HepG2 (cell line): Measurements from ENCODE around the gene MYO1C. TPM values are rescaled to one million over a fixed set of nuclear protein-coding genes. Genes with fewer than 3 reads are reported as not detected.
"Not testable (repeated sequence)": the region's sequence is repeated elsewhere in the genome, so short reads cannot be mapped to it uniquely, and the experiment has no call there.

Source experiments
- ATAC-seq: fragments of 200-7000 bp; cut with Tn5 transposase; 3 replicates; pipeline ENCODE4 v1.9.1; 2020; ENCODE audit warnings: mild to moderate bottlenecking, moderate library complexity
- BruUV-seq: library from RNA; stranded (reverse); fragments of 400-500 nt; replicated peaks from 2 replicates; lab custom pipeline; 2021; lab: Mats Ljungman, UMichigan
- CTCF ChIA-PET: fragments of 300-600 bp; formaldehyde crosslinking; extraction: SDS; loops from one replicate; lab custom pipeline; 2021; ENCODE audit warnings: low total read pairs, inconsistent platforms, low intra/inter-chr PET ratio; lab: Yijun Ruan, JAX
- POLR2A ChIA-PET: fragments of 350-600 bp; sonication (Branson Sonifier 250); formaldehyde crosslinking; loops from one replicate; lab custom pipeline; 2020; ENCODE audit warnings: antibody characterized with exemption, inconsistent platforms; lab: Yijun Ruan, JAX
- DNase-seq: peaks from one replicate; pipeline ENCODE4 v3.0.0-alpha.2; 2015; ENCODE audit warnings: low spot score
- FAIRE-seq: peaks from 3 replicates; lab custom pipeline; 2011; peaks lifted over from hg19 to GRCh38; lab: Jason Lieb, UNC
- H2AFZ ChIP-seq: one replicate; pipeline ENCODE4 v1.6.1; 2011; ENCODE audit warnings: low read length, inconsistent platforms
- H3K27ac ChIP-seq: fragments of 300-600 bp; 3 replicates; pipeline ENCODE4 v1.8.0; 2011; ENCODE audit warnings: mixed run types, mild to moderate bottlenecking, mixed read lengths, low read length, inconsistent platforms; ENCODE audit not compliant: insufficient read depth; ENCODE audit errors: extremely low read length
- H3K27me3 ChIP-seq, 2 experiments: fragments of 200-600 bp in 1 of 2; 2 replicates in 1 of 2; 3 replicates in 1 of 2; pipeline versions ENCODE4 v1.6.0 to v1.8.0; 2011; ENCODE audit warnings: low read length in 2 of 2, mild to moderate bottlenecking in 2 of 2, moderate library complexity in 2 of 2, inconsistent platforms in 1 of 2; ENCODE audit not compliant: insufficient read depth in 2 of 2, control insufficient read depth in 1 of 2
- H3K36me3 ChIP-seq, 2 experiments: fragments of 200-600 bp in 1 of 2; replicated peaks in 1 of 2; 2 replicates in 1 of 2; 3 replicates in 1 of 2; pipeline versions ENCODE4 v1.5.1 to v1.8.0; 2011; ENCODE audit warnings: low read length in 2 of 2, inconsistent platforms in 1 of 2; ENCODE audit not compliant: insufficient read depth in 2 of 2, control insufficient read depth in 1 of 2
- H3K4me1 ChIP-seq: 2 replicates; pipeline ENCODE4 v1.5.1; 2012; ENCODE audit warnings: low read length, inconsistent platforms; ENCODE audit not compliant: insufficient read depth
- H3K4me2 ChIP-seq: 2 replicates; pipeline ENCODE4 v1.6.0; 2011; ENCODE audit warnings: low read depth, low read length, inconsistent platforms
- H3K4me3 ChIP-seq, 3 experiments: fragments of 200-600 bp in 1 of 3; sonication (generic), shearing (Covaris generic) in 1 of 3; replicated peaks in 1 of 3; 2 replicates each; pipeline ENCODE4 v1.5.1; 2011 to 2016; ENCODE audit warnings: low read length in 3 of 3, inconsistent platforms in 2 of 3, low read depth in 2 of 3, mild to moderate bottlenecking in 2 of 3, control low read depth in 1 of 3, mixed read lengths in 1 of 3; ENCODE audit not compliant: insufficient read depth in 1 of 3
- H3K79me2 ChIP-seq: one replicate; pipeline ENCODE4 v1.6.1; 2011; ENCODE audit warnings: low read length, inconsistent platforms; ENCODE audit not compliant: insufficient read depth
- H3K9ac ChIP-seq: 2 replicates; pipeline ENCODE4 v1.6.0; 2011; ENCODE audit warnings: mild to moderate bottlenecking, low read depth, low read length, inconsistent platforms; ENCODE audit not compliant: insufficient read depth
- H3K9me3 ChIP-seq: 2 replicates; pipeline ENCODE4 v1.5.1; 2012; ENCODE audit warnings: mild to moderate bottlenecking, low read length
- H4K20me1 ChIP-seq: 2 replicates; pipeline ENCODE4 v1.6.0; 2011; ENCODE audit warnings: inconsistent platforms, mild to moderate bottlenecking, low read length, moderate library complexity; ENCODE audit not compliant: insufficient read depth
- GABPB1 ChIP-seq: IDR thresholded peaks from 2 replicates; pipeline ENCODE4 v1.6.1; 2016; ENCODE audit warnings: mild to moderate bottlenecking, missing genetic modification reagents, moderate library complexity, missing compliant biosample characterization
- REST ChIP-seq, 2 experiments: IDR thresholded peaks; 2 replicates each; pipeline ENCODE4 v1.6.1; 2011 to 2012; ENCODE audit warnings: low read length in 2 of 2, borderline replicate concordance in 1 of 2, low read depth in 1 of 2, mild to moderate bottlenecking in 1 of 2, moderate library complexity in 1 of 2
- TAF15 ChIP-seq: fragments of 200-400 bp; formaldehyde crosslinking; IDR thresholded peaks from one replicate; pipeline ENCODE4 v1.6.1; 2018; ENCODE audit warnings: mild to moderate bottlenecking, low read depth, low read length; ENCODE audit not compliant: poor library complexity, severe bottlenecking
- ZBTB7B ChIP-seq: sonication (generic); formaldehyde crosslinking; IDR thresholded peaks from 2 replicates; pipeline ENCODE4 v1.4.0; 2020; ENCODE audit warnings: missing genetic modification reagents
- ZNF33A ChIP-seq: sonication (generic); formaldehyde crosslinking; IDR thresholded peaks from 2 replicates; pipeline ENCODE4 v1.5.1; 2020; ENCODE audit warnings: missing genetic modification reagents, mild to moderate bottlenecking, moderate library complexity, borderline replicate concordance
- ZNF768 ChIP-seq: sonication (generic); formaldehyde crosslinking; IDR thresholded peaks from 2 replicates; pipeline ENCODE4 v1.4.0; 2020; ENCODE audit warnings: missing genetic modification reagents
- WGBS: methylation state at CpG from one replicate; pipeline ENCODE4 v1.1.6; 2017; ENCODE audit warnings: low lambda C conversion rate; 5-methylcytosine and 5-hydroxymethylcytosine counted together
- in situ Hi-C: cut with HindIII; loops from 2 replicates; pipeline ENCODE4 v1.10.0; 2017; ENCODE audit warnings: low pct_unique_long_range_greater_than_20kb; ENCODE audit not compliant: extremely low pct_ligation_motif_present
- intact Hi-C: fragments of 100-400 bp; cut with micrococcal nuclease; formaldehyde crosslinking; loops from one replicate; pipeline ENCODE4 v1.10.0; 2022; ENCODE audit not compliant: unreplicated experiment
- polyA plus RNA-seq, 8 experiments: library from polyadenylated mRNA; depleted of rRNA in 3 of 8; stranded (reverse) in 7 of 8; unstranded in 1 of 8; fragments of >200 nt; fragmentation: Illumina TruSeq in 4 of 8; extraction: Trizol in 4 of 8; gene quantifications; 2 replicates each; pipeline versions ENCODE4 v1.2.1 to v1.2.3, GENCODE V29; 2011 to 2016; ENCODE audit warnings: low read depth in 4 of 8, missing spikeins in 1 of 8, mixed read lengths in 1 of 8; ENCODE audit not compliant: insufficient read depth in 1 of 8
- total RNA-seq, 5 experiments: library from RNA; depleted of rRNA; stranded (reverse); fragments of >200 nt; fragmentation: Illumina TruSeq; extraction: Trizol; gene quantifications; 2 replicates each; pipeline ENCODE4 v1.2.3, GENCODE V29; 2016; ENCODE audit warnings: low read depth in 1 of 5
- TF ChIP-seq, protein P1 (sequence below): sonication (generic); formaldehyde crosslinking; IDR thresholded peaks from 2 replicates; pipeline ENCODE4 v1.5.0; 2020; ENCODE audit warnings: missing genetic modification reagents
- TF ChIP-seq, protein P2 (sequence below): sonication (generic); formaldehyde crosslinking; IDR thresholded peaks from 2 replicates; pipeline ENCODE4 v1.5.0; 2020; ENCODE audit warnings: missing genetic modification reagents

The MYO1C gene
- total and polyA plus RNA-seq, 2 of the 13 experiments (the other 11 are each of a cell fraction or from before 2014, with no cell fraction given) = 22.7 to 40.8 TPM

- TF ChIP-seq, protein P1, sequence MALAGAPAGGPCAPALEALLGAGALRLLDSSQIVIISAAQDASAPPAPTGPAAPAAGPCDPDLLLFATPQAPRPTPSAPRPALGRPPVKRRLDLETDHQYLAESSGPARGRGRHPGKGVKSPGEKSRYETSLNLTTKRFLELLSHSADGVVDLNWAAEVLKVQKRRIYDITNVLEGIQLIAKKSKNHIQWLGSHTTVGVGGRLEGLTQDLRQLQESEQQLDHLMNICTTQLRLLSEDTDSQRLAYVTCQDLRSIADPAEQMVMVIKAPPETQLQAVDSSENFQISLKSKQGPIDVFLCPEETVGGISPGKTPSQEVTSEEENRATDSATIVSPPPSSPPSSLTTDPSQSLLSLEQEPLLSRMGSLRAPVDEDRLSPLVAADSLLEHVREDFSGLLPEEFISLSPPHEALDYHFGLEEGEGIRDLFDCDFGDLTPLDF (CRISPR knock-in tag) = no peak
- TF ChIP-seq GABPB1 (CRISPR knock-in tag) (peak; percentile 16; the same call in 1 of the 2 replicates), ZBTB7B (CRISPR knock-in tag) (no peak), ZNF768 (CRISPR knock-in tag) (no peak), REST (IDR thresholded peaks at IDR 0.05; ENCODE audit: borderline replicate concordance in 1 of 2, low read depth in 1 of 2, low read length in 2 of 2) (0 out of 4 replicates have a peak, but pooled peaks of 1 of the 2 experiments have one; percentile 12), ZNF33A (CRISPR knock-in tag) (no peak), TAF15 (no peak)
- TF ChIP-seq, protein P2, sequence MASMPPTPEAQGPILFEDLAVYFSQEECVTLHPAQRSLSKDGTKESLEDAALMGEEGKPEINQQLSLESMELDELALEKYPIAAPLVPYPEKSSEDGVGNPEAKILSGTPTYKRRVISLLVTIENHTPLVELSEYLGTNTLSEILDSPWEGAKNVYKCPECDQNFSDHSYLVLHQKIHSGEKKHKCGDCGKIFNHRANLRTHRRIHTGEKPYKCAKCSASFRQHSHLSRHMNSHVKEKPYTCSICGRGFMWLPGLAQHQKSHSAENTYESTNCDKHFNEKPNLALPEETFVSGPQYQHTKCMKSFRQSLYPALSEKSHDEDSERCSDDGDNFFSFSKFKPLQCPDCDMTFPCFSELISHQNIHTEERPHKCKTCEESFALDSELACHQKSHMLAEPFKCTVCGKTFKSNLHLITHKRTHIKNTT (CRISPR knock-in tag) = no peak
- TF ChIP-seq, all 625 proteins: peak for 25
These were observed 16.9 kb upstream of the MYO1C start (continued) for GRCh38 chr17:1509290-1509881.

- BruUV-seq, H3K79me2 ChIP-seq, POLR2A ChIA-PET, FAIRE-seq, H3K9me3 ChIP-seq, H3K27ac ChIP-seq, H3K27me3 ChIP-seq, intact Hi-C loops, H4K20me1 ChIP-seq, H3K4me3 ChIP-seq, in situ Hi-C loops, DNase-seq, H3K36me3 ChIP-seq, H3K9ac ChIP-seq, H2AFZ ChIP-seq, ATAC-seq, CTCF ChIA-PET, H3K4me2 ChIP-seq: not testable (repeated sequence)
- 92% methylated on average over 8 of the region's 25 CpGs for WGBS
- peaks cover 17% of the 10 kb centered on the region for H3K4me1 ChIP-seq
These were observed 16.2 kb upstream of the MYO1C start for GRCh38 chr17:1508709-1509108.
